Kidney epithelial cell (primary cell): ENCODE measurements around the gene PPP1R2. TPM values are rescaled to one million over a fixed set of nuclear protein-coding genes. Genes with fewer than 3 reads are reported as not detected.
"Not testable (repeated sequence)": the region's sequence is repeated elsewhere in the genome, so short reads cannot be mapped to it uniquely, and the experiment has no call there.

Source experiments
- DNase-seq: peaks from one replicate; pipeline ENCODE4 v3.0.0-alpha.2; 2010; ENCODE audit warnings: low read depth
- H3K27me3 ChIP-seq: 2 replicates; pipeline ENCODE4 v1.6.0; 2011; ENCODE audit warnings: low read length; ENCODE audit not compliant: control insufficient read depth, insufficient read depth
- H3K36me3 ChIP-seq: 2 replicates; pipeline ENCODE4 v1.5.1; 2011; ENCODE audit warnings: low read length; ENCODE audit not compliant: control insufficient read depth, insufficient read depth
- H3K4me3 ChIP-seq: 2 replicates; pipeline ENCODE4 v1.5.1; 2011; ENCODE audit warnings: low read depth, mild to moderate bottlenecking, control low read depth, low read length
- total RNA-seq: library from RNA; depleted of rRNA; stranded (reverse); fragments of >200 nt; gene quantifications from 2 replicates; pipeline ENCODE4 v1.2.3, GENCODE V29; 2015
- TF ChIP-seq, protein P1 (sequence below): IDR thresholded peaks from 2 replicates; pipeline ENCODE4 v1.5.1; 2011; ENCODE audit warnings: mild to moderate bottlenecking, moderate library complexity, low read length, control low read depth, inconsistent platforms; ENCODE audit not compliant: insufficient read depth, poor library complexity, severe bottlenecking

PPP1R2 gene
- total RNA-seq, 1 donor from 2014 or later = 50.8 TPM

- no peaks in the 10 kb centered on the region for H3K27me3 ChIP-seq
- TF ChIP-seq, protein P1, sequence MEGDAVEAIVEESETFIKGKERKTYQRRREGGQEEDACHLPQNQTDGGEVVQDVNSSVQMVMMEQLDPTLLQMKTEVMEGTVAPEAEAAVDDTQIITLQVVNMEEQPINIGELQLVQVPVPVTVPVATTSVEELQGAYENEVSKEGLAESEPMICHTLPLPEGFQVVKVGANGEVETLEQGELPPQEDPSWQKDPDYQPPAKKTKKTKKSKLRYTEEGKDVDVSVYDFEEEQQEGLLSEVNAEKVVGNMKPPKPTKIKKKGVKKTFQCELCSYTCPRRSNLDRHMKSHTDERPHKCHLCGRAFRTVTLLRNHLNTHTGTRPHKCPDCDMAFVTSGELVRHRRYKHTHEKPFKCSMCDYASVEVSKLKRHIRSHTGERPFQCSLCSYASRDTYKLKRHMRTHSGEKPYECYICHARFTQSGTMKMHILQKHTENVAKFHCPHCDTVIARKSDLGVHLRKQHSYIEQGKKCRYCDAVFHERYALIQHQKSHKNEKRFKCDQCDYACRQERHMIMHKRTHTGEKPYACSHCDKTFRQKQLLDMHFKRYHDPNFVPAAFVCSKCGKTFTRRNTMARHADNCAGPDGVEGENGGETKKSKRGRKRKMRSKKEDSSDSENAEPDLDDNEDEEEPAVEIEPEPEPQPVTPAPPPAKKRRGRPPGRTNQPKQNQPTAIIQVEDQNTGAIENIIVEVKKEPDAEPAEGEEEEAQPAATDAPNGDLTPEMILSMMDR = no peak
- H3K4me3 ChIP-seq = no peak overlapping the region
- DNase-seq = no peak
- no peaks in the 10 kb centered on the region for H3K36me3 ChIP-seq
Measured at GRCh38 chr3:195532345-195532744, 10.8 kb downstream of the PPP1R2 start.

GRCh38 chr3:195531683-195532082 is 11.4 kb downstream of the PPP1R2 start:
- no peak for DNase-seq
- Histone ChIP-seq H3K27me3 (no peaks in the 10 kb centered on the region), H3K36me3 (no peaks in the 10 kb centered on the region), H3K4me3 (no peak overlapping the region)
- TF ChIP-seq, protein P1 = no peak

DNA sequence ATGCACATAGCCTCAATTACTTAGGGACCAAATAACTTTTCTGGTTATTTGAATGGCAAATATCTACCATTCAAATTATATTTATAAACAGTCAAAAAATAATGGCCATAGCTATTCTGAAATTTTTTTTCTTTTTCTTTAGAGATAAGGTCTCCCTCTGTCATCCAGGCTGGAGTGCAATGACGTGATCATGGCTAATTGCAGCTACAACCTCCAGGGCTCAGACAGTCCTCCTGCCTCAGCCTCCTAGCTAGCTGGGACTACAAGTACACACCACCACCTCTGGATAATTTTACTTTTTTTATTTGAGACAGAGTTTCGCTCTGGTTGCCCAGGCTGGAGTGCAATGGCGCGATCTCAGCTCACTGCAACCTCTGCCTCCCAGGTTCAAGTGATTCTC is 16.6 kb downstream of the PPP1R2 start:
- no peak for DNase-seq
- Histone ChIP-seq H3K4me3 (no peak overlapping the region), H3K36me3 (no peaks in the 10 kb centered on the region), H3K27me3 (no peaks in the 10 kb centered on the region)
- TF ChIP-seq, protein P1 = no peak

DNA sequence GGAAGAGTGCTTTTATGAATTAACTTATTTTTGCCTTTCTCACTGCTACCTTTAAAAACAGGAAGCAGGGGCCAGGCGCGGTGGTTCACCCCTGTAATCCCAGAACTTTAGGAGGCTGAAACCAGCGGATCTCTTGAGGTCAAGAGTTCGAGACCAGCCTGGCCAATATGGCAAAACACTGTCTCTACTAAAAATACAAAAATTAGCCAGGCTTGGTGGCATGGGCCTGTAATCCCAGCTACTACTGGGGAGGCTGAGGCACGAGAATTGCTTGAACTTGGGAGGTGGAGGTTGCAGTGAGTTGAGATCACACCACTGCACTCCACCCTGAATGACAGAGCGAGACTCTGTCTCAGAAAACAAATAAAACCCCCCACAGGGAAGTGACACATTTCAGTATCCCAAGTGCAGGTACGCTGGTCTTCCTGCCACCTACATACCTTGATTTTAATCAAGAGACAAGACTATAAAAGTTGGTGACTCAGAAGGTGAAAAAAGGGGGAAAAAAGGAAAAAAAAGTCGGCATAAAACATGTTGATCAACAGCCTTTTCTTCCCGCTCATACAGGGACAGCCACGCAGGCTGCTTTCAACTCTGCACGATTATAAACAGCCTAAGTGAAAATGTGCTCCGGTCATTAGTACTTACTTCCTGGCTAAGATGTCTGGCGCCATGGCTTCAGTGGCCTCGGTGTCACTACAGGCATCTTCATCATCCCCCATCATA is 18.8 kb downstream of the PPP1R2 start:
- Histone ChIP-seq H3K36me3 (no peaks in the 10 kb centered on the region), H3K27me3 (no peaks in the 10 kb centered on the region), H3K4me3 (no peak overlapping the region)
- DNase-seq = no peak
- TF ChIP-seq, protein P1 = no peak

DNA sequence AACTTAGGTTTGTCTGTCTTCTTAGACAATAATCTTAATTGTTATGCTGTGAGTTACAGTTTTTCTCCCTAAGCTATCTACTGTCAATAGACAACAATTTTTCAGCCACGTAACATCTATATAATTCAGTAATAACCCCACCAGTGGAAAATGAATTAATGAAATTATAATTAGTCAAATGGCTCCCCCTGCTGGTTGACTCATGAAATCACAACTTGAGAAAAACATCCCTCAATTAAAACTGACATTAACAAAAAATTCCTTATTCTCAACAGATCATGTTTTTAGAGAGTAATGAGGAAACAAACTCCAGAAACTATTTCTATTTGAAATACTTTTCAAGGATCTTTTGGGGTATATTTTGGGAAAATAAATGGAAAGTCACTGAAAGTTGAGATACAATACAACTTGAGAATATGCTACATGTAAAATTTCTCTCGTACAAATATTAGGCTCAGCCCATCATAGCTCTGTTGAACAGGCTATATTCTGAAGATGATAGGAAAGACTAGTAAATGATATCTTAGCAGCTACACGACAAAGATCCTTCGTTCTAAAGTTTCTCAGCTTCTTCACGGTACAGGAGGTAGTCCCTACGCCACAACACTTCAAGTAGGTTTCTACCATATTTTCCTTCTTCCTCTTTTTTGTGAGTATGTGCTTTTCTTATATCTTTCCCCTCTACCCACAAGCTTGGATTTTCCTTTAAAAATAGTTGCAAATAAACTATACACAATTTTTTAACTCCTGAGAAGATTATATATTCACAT is 20.7 kb downstream of the PPP1R2 start:
- no peak for DNase-seq
- Histone ChIP-seq H3K4me3 (no peak overlapping the region), H3K36me3 (no peaks in the 10 kb centered on the region), H3K27me3 (no peaks in the 10 kb centered on the region)
- TF ChIP-seq, protein P1 = peak; percentile 46

- Histone ChIP-seq H3K4me3 (no peak overlapping the region), H3K36me3 (no peaks in the 10 kb centered on the region), H3K27me3 (no peaks in the 10 kb centered on the region)
- TF ChIP-seq, protein P1 = no peak
- DNase-seq = no peak
Measured at GRCh38 chr3:195517030-195517429, 26.1 kb downstream of the PPP1R2 start.

GRCh38 chr3:195514610-195515235 is 28.4 kb downstream of the PPP1R2 start:
- not testable (repeated sequence) for H3K4me3 ChIP-seq, DNase-seq, H3K36me3 ChIP-seq, H3K27me3 ChIP-seq
